Activated CD4-positive, alpha-beta T cell treated with anti-CD3 and anti-CD28 coated beads, Interleukin-2, amount 10 ng/mL, durations not matched to agents 24 days and 14 days (primary cell): Measurements from ENCODE around the gene SLC24A3. TPM values are rescaled to one million over a fixed set of nuclear protein-coding genes. Genes with fewer than 3 reads are reported as not detected.

Experiments
- DNase-seq: peaks from one replicate; pipeline ENCODE4 v3.0.0; 2022
- H3K27ac Mint-ChIP-seq: one replicate; pipeline ENCODE4 v1.8.0; 2022; ENCODE audit warnings: mild to moderate bottlenecking, mixed read lengths
- H3K27me3 Mint-ChIP-seq: one replicate; pipeline ENCODE4 v1.8.0; 2022; ENCODE audit warnings: mixed read lengths
- H3K36me3 Mint-ChIP-seq: one replicate; pipeline ENCODE4 v1.8.0; 2022; ENCODE audit warnings: low read depth, mild to moderate bottlenecking, mixed read lengths
- H3K4me1 Mint-ChIP-seq: one replicate; pipeline ENCODE4 v1.8.0; 2021; ENCODE audit warnings: mixed read lengths
- H3K4me3 Mint-ChIP-seq: one replicate; pipeline ENCODE4 v1.8.0; 2022; ENCODE audit warnings: mild to moderate bottlenecking, moderate library complexity, mixed read lengths
- H3K9me3 Mint-ChIP-seq: one replicate; pipeline ENCODE4 v1.8.0; 2021; ENCODE audit warnings: mixed read lengths
- intact Hi-C: fragments of 100-400 bp; cut with micrococcal nuclease; formaldehyde crosslinking; loops from one replicate; pipeline ENCODE4 v1.15.1; 2023
- total RNA-seq: library from RNA; stranded (reverse); gene quantifications from 2 replicates; pipeline ENCODE4 v1.2.3, GENCODE V29; 2022

SLC24A3 gene
- total RNA-seq, 1 donor from 2014 or later = not detected

GRCh38 chr20:19583532-19584175, 371.2 kb downstream of the SLC24A3 start:
- intact Hi-C loops = no loop called here
- DNase-seq = peak; percentile 74
- Mint-ChIP-seq H3K27me3 (no peaks in the 10 kb centered on the region), H3K36me3 (no peaks in the 10 kb centered on the region), H3K4me3 (no peak overlapping the region), H3K9me3 (no peaks in the 10 kb centered on the region), H3K27ac (no peak overlapping the region), H3K4me1 (no peaks in the 10 kb centered on the region)

DNA sequence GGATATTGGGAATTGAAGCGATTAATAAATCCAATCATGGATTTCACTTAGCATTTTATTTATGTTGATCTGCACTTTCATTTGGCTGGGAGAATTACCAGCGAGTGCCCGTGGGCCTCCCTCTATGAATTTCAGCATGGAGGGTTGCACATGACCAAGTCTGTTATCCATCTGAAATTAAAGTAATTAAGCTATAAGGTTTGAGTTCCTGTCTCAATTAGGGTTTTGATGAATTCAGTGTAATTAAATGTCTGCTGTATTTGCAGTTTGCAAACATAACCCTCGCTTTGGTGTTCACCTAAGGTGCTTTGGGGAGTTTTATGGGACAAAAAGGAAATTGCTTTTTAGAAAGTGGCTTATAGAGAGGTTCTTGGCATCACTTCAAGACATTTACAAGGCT, 375.8 kb downstream of the SLC24A3 start:
- intact Hi-C loops = no loop called here
- H3K36me3 Mint-ChIP-seq = no peaks in the 10 kb centered on the region
- H3K4me3 Mint-ChIP-seq = no peak overlapping the region
- DNase-seq = no peak
- no peaks in the 10 kb centered on the region for H3K4me1 Mint-ChIP-seq
- H3K27me3 Mint-ChIP-seq = no peaks in the 10 kb centered on the region
- no peaks in the 10 kb centered on the region for H3K9me3 Mint-ChIP-seq
- no peak overlapping the region for H3K27ac Mint-ChIP-seq

DNA sequence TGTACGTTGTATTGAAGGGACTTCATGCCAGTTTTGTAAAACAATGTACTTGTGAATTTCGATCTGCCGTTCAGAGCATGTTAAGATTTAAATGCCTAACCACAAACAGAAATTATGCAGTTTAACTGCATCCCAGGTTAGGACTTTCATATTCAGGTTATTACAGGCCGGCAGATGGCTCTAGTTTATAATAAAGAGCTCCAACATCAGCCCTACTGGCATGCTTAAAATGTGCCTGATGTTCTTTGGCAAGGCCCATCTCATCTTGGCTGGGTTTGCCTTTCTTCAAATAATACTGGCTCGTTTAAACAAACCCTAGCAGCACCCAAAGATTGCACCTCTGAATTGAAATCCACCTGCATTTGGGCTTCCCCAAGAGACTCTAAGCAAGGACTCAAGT, 376.3 kb downstream of the SLC24A3 start:
- H3K9me3 Mint-ChIP-seq = no peaks in the 10 kb centered on the region
- no peaks in the 10 kb centered on the region for H3K4me1 Mint-ChIP-seq
- DNase-seq = no peak
- no peaks in the 10 kb centered on the region for H3K27me3 Mint-ChIP-seq
- intact Hi-C loops = no loop called here
- no peaks in the 10 kb centered on the region for H3K36me3 Mint-ChIP-seq
- no peak overlapping the region for H3K27ac Mint-ChIP-seq
- no peak overlapping the region for H3K4me3 Mint-ChIP-seq

DNA sequence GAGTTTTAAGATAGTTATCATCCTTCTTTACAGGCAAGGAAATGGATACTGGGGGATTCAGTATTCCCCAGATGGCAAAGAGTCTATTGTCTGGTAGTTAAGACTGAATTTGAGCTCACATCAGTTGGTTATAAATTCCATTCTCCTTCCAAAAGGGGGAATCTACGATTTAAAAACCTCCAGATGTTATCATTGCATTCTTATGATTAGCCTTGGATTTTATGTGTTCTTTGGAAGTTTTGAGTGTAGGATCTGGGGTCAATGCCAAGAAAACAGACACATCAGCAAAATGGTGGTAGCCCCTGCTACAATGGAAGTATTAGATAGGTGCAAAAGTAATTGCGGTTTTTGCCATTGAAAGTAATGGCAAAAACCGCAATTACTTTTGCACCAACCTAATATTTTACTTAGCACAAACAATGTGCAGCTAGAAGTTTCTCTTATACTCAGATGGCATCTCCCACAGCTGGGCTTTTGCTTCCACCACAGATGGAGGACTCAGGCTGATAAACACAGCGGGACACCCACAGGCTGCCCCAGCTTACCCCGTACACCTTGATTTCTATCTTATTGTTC, 377.4 kb downstream of the SLC24A3 start:
- no peaks in the 10 kb centered on the region for H3K27me3 Mint-ChIP-seq
- no peak overlapping the region for H3K27ac Mint-ChIP-seq
- intact Hi-C loops = no loop called here
- no peaks in the 10 kb centered on the region for H3K9me3 Mint-ChIP-seq
- H3K4me1 Mint-ChIP-seq = no peaks in the 10 kb centered on the region
- H3K4me3 Mint-ChIP-seq = no peak overlapping the region
- DNase-seq = no peak
- no peaks in the 10 kb centered on the region for H3K36me3 Mint-ChIP-seq

DNA sequence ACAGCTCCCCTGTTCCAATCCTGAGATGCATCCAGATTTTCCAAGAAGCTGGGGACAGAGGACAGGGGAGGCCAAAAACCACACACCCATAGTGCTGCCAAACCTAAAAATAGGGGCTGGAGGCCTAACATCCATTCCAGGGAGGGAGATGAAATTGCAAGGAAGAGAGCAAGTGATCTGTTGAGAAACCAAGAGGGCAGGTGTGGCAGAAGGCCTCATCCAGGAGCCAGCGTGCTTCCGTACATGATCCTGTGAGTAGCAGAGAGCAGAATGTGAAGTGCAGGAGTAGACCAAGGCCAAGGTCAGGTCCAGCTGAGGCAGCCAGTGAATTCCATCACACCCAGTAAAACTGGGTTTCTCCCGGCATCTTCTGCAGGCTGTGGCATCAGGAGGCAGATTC, 377.9 kb downstream of the SLC24A3 start:
- H3K4me1 Mint-ChIP-seq = no peaks in the 10 kb centered on the region
- H3K27ac Mint-ChIP-seq = no peak overlapping the region
- no peaks in the 10 kb centered on the region for H3K27me3 Mint-ChIP-seq
- H3K9me3 Mint-ChIP-seq = no peaks in the 10 kb centered on the region
- intact Hi-C loops = no loop called here
- DNase-seq = no peak
- H3K36me3 Mint-ChIP-seq = no peaks in the 10 kb centered on the region
- H3K4me3 Mint-ChIP-seq = no peak overlapping the region

DNA sequence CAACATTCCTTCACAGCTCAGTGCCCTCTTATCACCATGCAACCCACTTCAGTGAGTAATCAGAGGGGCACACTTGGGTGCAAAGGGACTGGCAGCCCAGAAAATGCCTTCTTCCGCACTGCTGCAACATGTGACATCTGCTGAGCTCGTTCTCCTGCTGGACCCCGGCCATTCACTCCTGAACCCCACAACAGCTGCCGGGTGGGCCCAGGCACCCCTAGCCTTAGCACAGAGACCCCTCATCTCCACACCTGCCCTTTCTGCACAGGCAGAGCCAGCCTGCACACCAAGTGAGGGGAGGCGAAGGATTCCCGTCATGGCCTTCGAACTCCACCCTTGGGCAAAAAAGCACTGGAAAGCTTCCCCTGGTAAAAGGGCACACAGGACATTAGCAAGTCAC, 381.3 kb downstream of the SLC24A3 start:
- no peak for DNase-seq
- Mint-ChIP-seq H3K4me1 (no peaks in the 10 kb centered on the region), H3K36me3 (no peaks in the 10 kb centered on the region), H3K9me3 (no peaks in the 10 kb centered on the region), H3K27me3 (no peaks in the 10 kb centered on the region), H3K4me3 (no peak overlapping the region), H3K27ac (no peak overlapping the region)
- intact Hi-C loops = no loop called here

GRCh38 chr20:19594896-19595295, 382.5 kb downstream of the SLC24A3 start:
- Mint-ChIP-seq H3K4me3 (no peak overlapping the region), H3K36me3 (no peaks in the 10 kb centered on the region), H3K9me3 (no peaks in the 10 kb centered on the region), H3K27ac (no peak overlapping the region), H3K27me3 (no peaks in the 10 kb centered on the region), H3K4me1 (no peaks in the 10 kb centered on the region)
- no peak for DNase-seq
- intact Hi-C loops = no loop called here

DNA sequence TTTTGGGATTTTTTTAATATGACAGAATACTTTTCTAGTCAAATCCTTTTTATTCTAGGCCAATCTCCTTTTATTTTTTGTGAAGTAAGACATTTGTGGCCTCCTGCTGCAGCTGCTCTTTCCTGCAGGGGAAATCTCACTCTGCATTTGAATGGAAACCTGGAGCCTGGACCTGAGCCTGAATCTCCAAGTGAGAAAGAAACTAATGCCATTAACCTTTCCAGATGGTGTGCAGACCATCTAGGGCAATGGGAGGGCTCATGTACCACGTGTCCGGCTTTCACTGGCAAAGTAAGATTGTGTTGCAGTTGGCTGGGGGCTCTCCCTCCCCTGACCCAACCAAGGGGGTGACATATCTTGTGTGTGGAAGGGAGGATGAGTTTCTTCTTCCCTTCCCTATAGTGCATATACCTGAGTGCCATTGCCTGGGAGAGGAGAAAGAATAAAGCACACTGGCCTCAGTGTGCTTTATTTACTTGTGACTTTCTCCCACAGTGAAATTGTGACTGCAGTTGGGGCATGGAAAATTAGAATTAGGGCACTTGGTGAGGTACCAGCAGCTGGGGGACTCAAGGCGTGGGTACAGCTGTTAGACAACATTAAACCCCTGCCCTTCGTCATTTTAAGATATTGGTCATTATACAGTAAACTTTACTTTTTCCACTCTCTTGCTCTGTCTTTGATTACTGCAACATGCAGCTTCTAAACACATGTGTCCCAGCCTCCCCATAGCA, 385.8 kb downstream of the SLC24A3 start:
- H3K4me1 Mint-ChIP-seq = no peaks in the 10 kb centered on the region
- H3K4me3 Mint-ChIP-seq = no peak overlapping the region
- no peak overlapping the region for H3K27ac Mint-ChIP-seq
- intact Hi-C loops = no loop called here
- no peaks in the 10 kb centered on the region for H3K9me3 Mint-ChIP-seq
- no peaks in the 10 kb centered on the region for H3K36me3 Mint-ChIP-seq
- DNase-seq = no peak
- no peaks in the 10 kb centered on the region for H3K27me3 Mint-ChIP-seq

GRCh38 chr20:19599200-19599599, 386.8 kb downstream of the SLC24A3 start:
- H3K4me1 Mint-ChIP-seq = no peaks in the 10 kb centered on the region
- intact Hi-C loops = no loop called here
- no peaks in the 10 kb centered on the region for H3K36me3 Mint-ChIP-seq
- H3K27me3 Mint-ChIP-seq = no peaks in the 10 kb centered on the region
- H3K9me3 Mint-ChIP-seq = no peaks in the 10 kb centered on the region
- H3K27ac Mint-ChIP-seq = no peak overlapping the region
- DNase-seq = no peak
- no peak overlapping the region for H3K4me3 Mint-ChIP-seq

GRCh38 chr20:19600042-19600441, 387.6 kb downstream of the SLC24A3 start:
- Mint-ChIP-seq H3K27ac (no peak overlapping the region), H3K9me3 (no peaks in the 10 kb centered on the region), H3K36me3 (no peaks in the 10 kb centered on the region), H3K4me1 (no peaks in the 10 kb centered on the region), H3K4me3 (no peak overlapping the region), H3K27me3 (no peaks in the 10 kb centered on the region)
- intact Hi-C loops = no loop called here
- no peak for DNase-seq

DNA sequence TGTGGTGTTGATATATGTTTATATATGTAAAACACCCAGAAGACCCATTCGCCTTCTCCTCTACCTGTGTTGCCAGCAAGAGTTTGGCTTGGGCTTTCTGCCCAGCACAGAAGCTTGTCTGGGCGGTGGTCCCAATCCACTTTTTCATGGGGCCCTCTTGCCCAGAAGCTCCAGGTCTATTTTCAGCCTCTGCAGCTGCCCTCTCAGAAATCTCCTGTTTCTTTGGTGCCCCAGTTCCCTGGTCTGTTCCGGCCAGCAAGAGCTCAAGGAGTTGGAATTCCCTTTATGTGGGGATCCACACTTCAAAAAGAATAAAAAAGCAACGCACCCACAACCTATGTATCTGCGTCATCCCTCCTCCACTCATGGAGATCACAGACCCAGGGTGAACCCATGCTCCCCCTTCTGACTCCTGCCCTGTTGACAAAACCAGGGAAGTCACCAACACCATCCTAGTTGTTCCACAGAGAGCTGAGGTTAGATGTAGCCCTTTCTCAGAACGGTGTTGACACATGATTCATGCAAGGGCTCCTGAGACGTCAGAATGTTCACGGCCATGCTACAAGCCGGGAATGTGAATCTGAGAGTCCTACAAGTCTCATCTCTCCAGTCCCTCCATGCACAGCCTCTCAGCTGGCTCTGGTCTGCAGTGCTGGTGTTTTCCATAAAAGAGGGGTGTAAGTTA, 388.8 kb downstream of the SLC24A3 start:
- intact Hi-C loops = no loop called here
- Mint-ChIP-seq H3K4me1 (no peaks in the 10 kb centered on the region), H3K27me3 (no peaks in the 10 kb centered on the region), H3K36me3 (no peaks in the 10 kb centered on the region), H3K4me3 (no peak overlapping the region), H3K27ac (no peak overlapping the region), H3K9me3 (no peaks in the 10 kb centered on the region)
- DNase-seq = no peak

DNA sequence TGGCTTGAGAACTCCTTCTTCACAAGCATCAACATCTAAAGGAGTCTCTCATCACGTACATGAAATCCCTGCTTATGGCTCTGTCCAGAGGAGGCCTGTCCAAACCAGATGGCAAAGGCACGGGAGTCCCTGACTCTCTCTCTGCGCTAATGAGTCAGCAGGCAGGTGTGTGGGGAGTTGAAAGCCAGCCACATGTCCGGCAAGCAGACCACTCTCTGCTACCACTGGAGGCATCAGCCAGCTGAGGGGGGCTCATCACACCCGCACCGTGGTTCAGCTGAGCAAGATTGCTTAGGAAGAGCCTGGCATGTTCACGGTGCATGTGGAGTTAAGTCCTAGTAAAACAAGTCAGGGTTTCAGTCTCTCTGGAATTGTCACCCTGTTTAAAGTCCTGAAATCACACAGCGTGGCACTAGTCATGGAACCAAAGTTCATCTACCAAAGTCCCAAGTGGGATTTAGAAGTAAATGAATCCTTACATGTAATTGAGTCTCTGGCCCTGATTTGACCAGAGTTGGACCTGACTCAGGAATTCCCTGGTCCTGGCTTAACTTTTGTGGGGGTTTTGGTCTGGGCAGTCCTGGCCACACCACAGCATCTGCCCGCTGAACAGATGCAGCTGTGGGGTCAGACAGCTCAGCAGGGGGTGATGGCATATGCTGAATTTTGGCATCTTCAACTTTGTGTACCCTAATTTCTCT, 390.4 kb downstream of the SLC24A3 start:
- no peak for DNase-seq
- no peak overlapping the region for H3K27ac Mint-ChIP-seq
- no peaks in the 10 kb centered on the region for H3K9me3 Mint-ChIP-seq
- intact Hi-C loops = no loop called here
- no peaks in the 10 kb centered on the region for H3K36me3 Mint-ChIP-seq
- no peaks in the 10 kb centered on the region for H3K4me1 Mint-ChIP-seq
- no peak overlapping the region for H3K4me3 Mint-ChIP-seq
- no peaks in the 10 kb centered on the region for H3K27me3 Mint-ChIP-seq

DNA sequence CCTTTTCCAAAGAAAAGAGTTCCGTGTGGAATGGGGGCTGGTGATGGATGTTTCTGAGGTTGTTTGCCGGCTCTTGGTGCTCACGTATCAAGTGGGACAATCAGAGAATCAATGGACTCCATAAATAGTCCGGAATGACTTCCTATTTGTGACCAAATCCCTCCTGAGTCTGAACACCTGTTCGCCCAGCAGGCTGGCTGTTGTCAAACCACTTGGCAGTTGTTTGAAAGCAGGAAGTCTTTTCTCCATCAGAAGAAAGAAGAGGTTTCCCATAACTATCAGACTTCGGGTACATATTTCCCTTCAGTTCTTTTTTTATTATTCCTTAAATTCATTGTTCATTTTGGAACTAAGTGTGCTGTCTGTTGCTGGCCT, 390.9 kb downstream of the SLC24A3 start:
- no peak overlapping the region for H3K27ac Mint-ChIP-seq
- no peaks in the 10 kb centered on the region for H3K9me3 Mint-ChIP-seq
- DNase-seq = no peak
- H3K36me3 Mint-ChIP-seq = no peaks in the 10 kb centered on the region
- intact Hi-C loops = no loop called here
- no peak overlapping the region for H3K4me3 Mint-ChIP-seq
- no peaks in the 10 kb centered on the region for H3K4me1 Mint-ChIP-seq
- H3K27me3 Mint-ChIP-seq = no peaks in the 10 kb centered on the region
